ENCODE data around the gene DHX16. TPM values are rescaled to one million over a fixed set of nuclear protein-coding genes. Genes with fewer than 3 reads are reported as not detected.

DHX16 gene
- total and polyA plus RNA-seq, 8 donors, result 23.8 to 43.4 (median 40.0) TPM

- intact Hi-C loops (cut with DNase I), result no loop called here
- DNase-seq, result no peak
- Histone ChIP-seq H3K4me1 (peaks cover 24 to 41% of the 10 kb centered on the region in 2 donors), H3K27me3 (no peaks in the 10 kb centered on the region), H3K36me3 (peaks cover 0 to 59% of the 10 kb centered on the region in 2 donors), H3K27ac (no peak overlapping the region), H3K4me3 (no peak overlapping the region), H3K9me3 (no peaks in the 10 kb centered on the region)
- no peak for ATAC-seq
- TF ChIP-seq, protein P1, sequence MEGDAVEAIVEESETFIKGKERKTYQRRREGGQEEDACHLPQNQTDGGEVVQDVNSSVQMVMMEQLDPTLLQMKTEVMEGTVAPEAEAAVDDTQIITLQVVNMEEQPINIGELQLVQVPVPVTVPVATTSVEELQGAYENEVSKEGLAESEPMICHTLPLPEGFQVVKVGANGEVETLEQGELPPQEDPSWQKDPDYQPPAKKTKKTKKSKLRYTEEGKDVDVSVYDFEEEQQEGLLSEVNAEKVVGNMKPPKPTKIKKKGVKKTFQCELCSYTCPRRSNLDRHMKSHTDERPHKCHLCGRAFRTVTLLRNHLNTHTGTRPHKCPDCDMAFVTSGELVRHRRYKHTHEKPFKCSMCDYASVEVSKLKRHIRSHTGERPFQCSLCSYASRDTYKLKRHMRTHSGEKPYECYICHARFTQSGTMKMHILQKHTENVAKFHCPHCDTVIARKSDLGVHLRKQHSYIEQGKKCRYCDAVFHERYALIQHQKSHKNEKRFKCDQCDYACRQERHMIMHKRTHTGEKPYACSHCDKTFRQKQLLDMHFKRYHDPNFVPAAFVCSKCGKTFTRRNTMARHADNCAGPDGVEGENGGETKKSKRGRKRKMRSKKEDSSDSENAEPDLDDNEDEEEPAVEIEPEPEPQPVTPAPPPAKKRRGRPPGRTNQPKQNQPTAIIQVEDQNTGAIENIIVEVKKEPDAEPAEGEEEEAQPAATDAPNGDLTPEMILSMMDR (IDR thresholded peaks at IDR 0.05), result no peak
These were observed 62.7 kb downstream of the DHX16 start for GRCh38 chr6:30610065-30610464.

DNA sequence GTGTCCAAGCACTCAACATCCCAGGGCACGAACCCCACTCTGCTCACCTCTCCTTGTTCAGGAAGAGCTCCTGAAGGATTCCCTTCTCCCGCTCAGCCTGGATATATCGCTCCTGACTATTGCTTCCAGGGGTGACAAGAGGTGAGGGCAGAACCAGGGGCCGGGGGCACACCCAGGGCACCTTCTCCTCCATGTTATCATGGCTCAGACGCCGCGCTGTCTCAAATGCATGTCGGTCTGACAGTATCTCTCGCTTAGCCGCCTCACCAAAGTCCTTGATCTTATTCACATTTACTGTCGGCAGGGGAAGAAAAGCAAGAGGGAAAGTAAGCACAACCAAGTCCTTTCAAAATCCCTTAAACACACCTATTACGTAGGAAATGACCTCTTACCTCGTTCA is 68.8 kb downstream of the DHX16 start:
- TF ChIP-seq, protein P1 (IDR thresholded peaks at IDR 0.05), result no peak
- H3K4me1 ChIP-seq, result peaks cover 0 to 6% of the 10 kb centered on the region in 2 donors
- H3K9me3 ChIP-seq, result no peaks in the 10 kb centered on the region
- H3K4me3 ChIP-seq, result no peak overlapping the region
- H3K36me3 ChIP-seq, result peaks cover 11 to 97% of the 10 kb centered on the region in 2 donors
- ATAC-seq (no peak), DNase-seq (no peak)
- intact Hi-C loops (cut with DNase I), result no loop called here
- no peaks in the 10 kb centered on the region for H3K27me3 ChIP-seq
- no peak overlapping the region for H3K27ac ChIP-seq

Other genes starting within 250 kb of the DHX16 start
- gene HLA-E, start 183.5 kb downstream of the DHX16 start, total RNA-seq, result 100 to 1,000 TPM; 440 to 636 TPM
- 100 to 1,000 TPM; 184 to 210 (median 196) TPM for gene HLA-E, start 183.5 kb downstream of the DHX16 start, polyA plus RNA-seq (ENCODE audit: insufficient read length in 6 of 6)
- gene GNL1, start 116.5 kb downstream of the DHX16 start, total RNA-seq, result 10 to 100 TPM; 52.5 to 61.0 TPM
- gene GNL1, start 116.5 kb downstream of the DHX16 start, polyA plus RNA-seq (ENCODE audit: insufficient read length in 6 of 6), result 100 to 1,000 TPM in 4 of 6 donors, 10 to 100 TPM in 2; 96.5 to 108 (median 106) TPM
- gene PRR3, start 115.7 kb downstream of the DHX16 start, total RNA-seq, result 10 to 100 TPM in 1 of 2 donors, 1 to 10 TPM in 1; 5.7 to 10.1 TPM
- gene PRR3, start 115.7 kb downstream of the DHX16 start, polyA plus RNA-seq (ENCODE audit: insufficient read length in 6 of 6), result 10 to 100 TPM; 34.5 to 44.1 (median 37.9) TPM
- 10 to 100 TPM; 37.9 to 47.6 TPM for gene ABCF1, start 101.6 kb downstream of the DHX16 start, total RNA-seq
- 10 to 100 TPM; 60.2 to 75.1 (median 62.1) TPM for gene ABCF1, start 101.6 kb downstream of the DHX16 start, polyA plus RNA-seq (ENCODE audit: insufficient read length in 6 of 6)
- 10 to 100 TPM; 44.9 to 71.1 TPM for gene PPP1R10, start 55.8 kb downstream of the DHX16 start, total RNA-seq
- 10 to 100 TPM; 47.1 to 59.3 (median 49.6) TPM for gene PPP1R10, start 55.8 kb downstream of the DHX16 start, polyA plus RNA-seq (ENCODE audit: insufficient read length in 6 of 6)
- 10 to 100 TPM; 36.6 to 54.7 TPM for gene MRPS18B, start 55.2 kb downstream of the DHX16 start, total RNA-seq
- 10 to 100 TPM; 41.2 to 50.5 (median 43.5) TPM for gene MRPS18B, start 55.2 kb downstream of the DHX16 start, polyA plus RNA-seq (ENCODE audit: insufficient read length in 6 of 6)
- gene ATAT1, start 46.1 kb downstream of the DHX16 start, total RNA-seq, result 10 to 100 TPM in 1 of 2 donors, 1 to 10 TPM in 1; 8.6 to 10.6 TPM
- gene ATAT1, start 46.1 kb downstream of the DHX16 start, polyA plus RNA-seq (ENCODE audit: insufficient read length in 6 of 6), result 10 to 100 TPM; 52.2 to 73.0 (median 64.2) TPM
- 10 to 100 TPM; 15.2 to 16.4 TPM for gene C6orf136, start 25.9 kb downstream of the DHX16 start, total RNA-seq
- 10 to 100 TPM; 10.7 to 18.1 (median 14.4) TPM for gene C6orf136, start 25.9 kb downstream of the DHX16 start, polyA plus RNA-seq (ENCODE audit: insufficient read length in 6 of 6)
- gene PPP1R18, start 13.6 kb upstream of the DHX16 start, total RNA-seq, result 100 to 1,000 TPM in 1 of 2 donors, 10 to 100 TPM in 1; 51.8 to 117 TPM
- gene PPP1R18, start 13.6 kb upstream of the DHX16 start, polyA plus RNA-seq (ENCODE audit: insufficient read length in 6 of 6), result 10 to 100 TPM; 36.7 to 54.4 (median 42.4) TPM
- 10 to 100 TPM; 13.1 to 17.4 TPM for gene NRM, start 18.0 kb upstream of the DHX16 start, total RNA-seq
- gene NRM, start 18.0 kb upstream of the DHX16 start, polyA plus RNA-seq (ENCODE audit: insufficient read length in 6 of 6), result 10 to 100 TPM; 36.9 to 55.1 (median 41.1) TPM
- 10 to 100 TPM; 28.2 to 38.6 TPM for gene MDC1, start 44.3 kb upstream of the DHX16 start, total RNA-seq
- gene MDC1, start 44.3 kb upstream of the DHX16 start, polyA plus RNA-seq (ENCODE audit: insufficient read length in 6 of 6), result 10 to 100 TPM; 43.5 to 53.6 (median 49.9) TPM
- gene TUBB, start 47.3 kb upstream of the DHX16 start, total RNA-seq, result 100 to 1,000 TPM; 409 to 602 TPM
- 1,000 to 10,000 TPM; 1,093 to 1,665 (median 1,153) TPM for gene TUBB, start 47.3 kb upstream of the DHX16 start, polyA plus RNA-seq (ENCODE audit: insufficient read length in 6 of 6)
- 100 to 1,000 TPM; 148 to 206 TPM for gene FLOT1, start 69.7 kb upstream of the DHX16 start, total RNA-seq
- gene FLOT1, start 69.7 kb upstream of the DHX16 start, polyA plus RNA-seq (ENCODE audit: insufficient read length in 6 of 6), result 100 to 1,000 TPM; 115 to 135 (median 124) TPM
- gene IER3, start 71.5 kb upstream of the DHX16 start, total RNA-seq, result 10 to 100 TPM; 36.1 to 77.0 TPM
- 10 to 100 TPM in 5 of 6 donors, 1 to 10 TPM in 1; 5.5 to 38.8 (median 12.9) TPM for gene IER3, start 71.5 kb upstream of the DHX16 start, polyA plus RNA-seq (ENCODE audit: insufficient read length in 6 of 6)
- gene DDR1, start 211.5 kb upstream of the DHX16 start, total RNA-seq, result 100 to 1,000 TPM in 1 of 2 donors, 10 to 100 TPM in 1; 77.9 to 148 TPM
- 10 to 100 TPM; 79.5 to 99.9 (median 90.0) TPM for gene DDR1, start 211.5 kb upstream of the DHX16 start, polyA plus RNA-seq (ENCODE audit: insufficient read length in 6 of 6)
- gene GTF2H4, start 235.2 kb upstream of the DHX16 start, total RNA-seq, result 10 to 100 TPM; 29.5 to 34.2 TPM
- gene GTF2H4, start 235.2 kb upstream of the DHX16 start, polyA plus RNA-seq (ENCODE audit: insufficient read length in 6 of 6), result 10 to 100 TPM; 35.5 to 59.5 (median 53.0) TPM
- 10 to 100 TPM; 34.0 to 40.3 TPM for gene VARS2, start 241.2 kb upstream of the DHX16 start, total RNA-seq
- 10 to 100 TPM; 42.3 to 54.3 (median 46.9) TPM for gene VARS2, start 241.2 kb upstream of the DHX16 start, polyA plus RNA-seq (ENCODE audit: insufficient read length in 6 of 6)